ENCODE results near the gene GNB1L. TPM values are rescaled to one million over a fixed set of nuclear protein-coding genes. Genes with fewer than 3 reads are reported as not detected.

GNB1L gene
- total RNA-seq, 2 donors from 2014 or later, result 2.6 to 4.7 TPM

- Histone ChIP-seq H3K9me3 (no peaks in the 10 kb centered on the region), H3K4me1 (peaks cover 0 to 4% of the 10 kb centered on the region in 2 donors), H3K36me3 (no peaks in the 10 kb centered on the region), H3K27me3 (no peaks in the 10 kb centered on the region), H3K27ac (no peak overlapping the region), H3K4me3 (no peak overlapping the region)
- TF ChIP-seq CTCF (IDR thresholded peaks at IDR 0.05), result no peak
- no peak for DNase-seq (ENCODE audit: low spot score)
Observed at GRCh38 chr22:19811211-19811621, 43.5 kb downstream of the GNB1L start.

- peaks cover 0 to 4% of the 10 kb centered on the region in 2 donors for H3K4me1 ChIP-seq
- H3K9me3 ChIP-seq, result no peaks in the 10 kb centered on the region
- DNase-seq (ENCODE audit: low spot score), result no peak
- no peaks in the 10 kb centered on the region for H3K36me3 ChIP-seq
- no peak overlapping the region for H3K4me3 ChIP-seq
- H3K27me3 ChIP-seq, result no peaks in the 10 kb centered on the region
- no peak for TF ChIP-seq CTCF (IDR thresholded peaks at IDR 0.05)
- no peak overlapping the region for H3K27ac ChIP-seq
Observed at GRCh38 chr22:19810381-19811201, 44.1 kb downstream of the GNB1L start.

- Histone ChIP-seq H3K4me1 (peaks cover 0 to 4% of the 10 kb centered on the region in 2 donors), H3K27ac (no peak overlapping the region), H3K27me3 (no peaks in the 10 kb centered on the region), H3K4me3 (no peak overlapping the region), H3K9me3 (no peaks in the 10 kb centered on the region), H3K36me3 (no peaks in the 10 kb centered on the region)
- no peak for DNase-seq (ENCODE audit: low spot score)
- no peak for TF ChIP-seq CTCF (IDR thresholded peaks at IDR 0.05)
Observed at GRCh38 chr22:19809741-19810140, 44.9 kb downstream of the GNB1L start.

- peaks cover 0 to 4% of the 10 kb centered on the region in 2 donors for H3K4me1 ChIP-seq
- no peaks in the 10 kb centered on the region for H3K36me3 ChIP-seq
- TF ChIP-seq CTCF (IDR thresholded peaks at IDR 0.05), result no peak
- no peak for DNase-seq (ENCODE audit: low spot score)
- H3K27ac ChIP-seq, result no peak overlapping the region
- no peaks in the 10 kb centered on the region for H3K9me3 ChIP-seq
- no peaks in the 10 kb centered on the region for H3K27me3 ChIP-seq
- no peak overlapping the region for H3K4me3 ChIP-seq
Observed at GRCh38 chr22:19808873-19809478, 45.7 kb downstream of the GNB1L start.

GRCh38 chr22:19807914-19808872 lies 46.5 kb downstream of the GNB1L start:
- Histone ChIP-seq H3K4me1 (peaks cover 0 to 4% of the 10 kb centered on the region in 2 donors), H3K4me3 (no peak overlapping the region), H3K27ac (no peak overlapping the region), H3K9me3 (no peaks in the 10 kb centered on the region), H3K27me3 (no peaks in the 10 kb centered on the region), H3K36me3 (no peaks in the 10 kb centered on the region)
- no peak for TF ChIP-seq CTCF (IDR thresholded peaks at IDR 0.05)
- no peak for DNase-seq (ENCODE audit: low spot score)

Measured in right atrium auricular region (tissue), 2 donors.